ENCODE measurements around the gene TLE3. TPM values are rescaled to one million over a fixed set of nuclear protein-coding genes. Genes with fewer than 3 reads are reported as not detected.

Gene TLE3
- polyA plus RNA-seq, 2 of the 4 experiments (the other 2 are of a cell fraction), result 4.6 to 5.3 TPM

DNA sequence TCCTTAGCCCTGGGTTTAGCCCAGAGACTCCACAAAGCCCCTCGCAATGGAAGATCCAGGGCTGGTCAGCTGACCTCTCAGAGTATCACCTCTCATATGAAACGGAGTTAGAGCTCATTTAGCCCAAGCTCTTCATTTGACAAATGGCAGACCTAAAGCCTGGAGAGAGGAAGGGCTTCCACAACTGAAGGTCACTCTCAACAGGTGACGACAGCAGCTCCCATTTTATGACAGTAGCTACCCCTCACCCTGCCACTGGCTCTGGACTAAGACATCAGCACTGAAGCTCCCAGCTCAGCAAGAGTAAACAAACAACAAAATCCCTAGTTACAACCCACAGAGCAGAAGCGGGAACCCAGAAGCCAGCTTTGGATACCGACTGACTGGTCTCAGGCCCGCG, 33.7 kb downstream of the TLE3 start (continued):
- TF ChIP-seq, protein P1, sequence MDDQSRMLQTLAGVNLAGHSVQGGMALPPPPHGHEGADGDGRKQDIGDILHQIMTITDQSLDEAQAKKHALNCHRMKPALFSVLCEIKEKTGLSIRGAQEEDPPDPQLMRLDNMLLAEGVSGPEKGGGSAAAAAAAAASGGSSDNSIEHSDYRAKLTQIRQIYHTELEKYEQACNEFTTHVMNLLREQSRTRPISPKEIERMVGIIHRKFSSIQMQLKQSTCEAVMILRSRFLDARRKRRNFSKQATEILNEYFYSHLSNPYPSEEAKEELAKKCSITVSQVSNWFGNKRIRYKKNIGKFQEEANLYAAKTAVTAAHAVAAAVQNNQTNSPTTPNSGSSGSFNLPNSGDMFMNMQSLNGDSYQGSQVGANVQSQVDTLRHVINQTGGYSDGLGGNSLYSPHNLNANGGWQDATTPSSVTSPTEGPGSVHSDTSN (IDR thresholded peaks at IDR 0.05), result no peak
- TF ChIP-seq MYC (IDR thresholded peaks at IDR 0.05; ENCODE audit: borderline replicate concordance, low read length) (no peak), POLR2AphosphoS2 (conservative IDR thresholded peaks at IDR 0.05; ENCODE audit: low read length) (no peak)

DNA sequence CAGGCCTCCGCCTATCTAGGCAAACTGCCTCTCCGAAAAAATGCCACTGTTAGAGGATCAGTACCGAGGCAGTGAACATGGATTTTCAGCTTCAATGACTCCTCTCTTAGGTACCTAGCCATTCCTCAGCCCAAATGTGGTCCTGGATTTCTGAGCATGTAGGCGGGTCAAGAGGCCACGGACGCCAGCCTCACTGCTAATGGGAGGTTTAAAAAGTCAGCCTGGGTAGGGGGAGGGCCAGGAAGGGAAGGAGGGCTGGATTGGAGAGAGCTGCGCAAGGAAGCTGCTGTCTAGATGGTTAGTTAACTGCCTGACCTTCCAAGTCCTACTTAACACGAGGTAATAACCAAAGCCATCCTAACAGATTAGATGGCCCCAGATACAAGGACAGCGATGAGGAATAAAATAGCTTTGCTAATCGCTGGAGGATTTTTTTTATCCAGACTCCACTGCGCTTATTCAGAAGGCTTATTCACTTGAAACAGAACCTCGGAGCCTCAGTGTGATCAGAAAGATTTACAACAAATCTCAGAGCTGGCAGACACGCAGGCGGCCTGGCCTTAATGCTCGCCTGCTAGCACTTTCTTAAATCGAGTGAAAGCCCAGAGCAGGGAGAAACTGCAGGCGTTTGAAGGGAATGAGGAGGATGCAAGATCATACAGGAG, 34.3 kb downstream of the TLE3 start:
- TF ChIP-seq KDM5A (IDR thresholded peaks at IDR 0.05) (no peak), GATA3 (IDR thresholded peaks at IDR 0.05; ENCODE audit: borderline replicate concordance) (no peak), EP300 (IDR thresholded peaks at IDR 0.05) (no peak), BHLHE40 (IDR thresholded peaks at IDR 0.05; ENCODE audit: low read depth, low read length) (no peak), HOXB5 (CRISPR knock-in tag; IDR thresholded peaks at IDR 0.05) (no peak), ESRRA (IDR thresholded peaks at IDR 0.05; ENCODE audit: borderline replicate concordance, low read length) (no peak), CEBPB (IDR thresholded peaks at IDR 0.05) (no peak), ZFP36 (IDR thresholded peaks at IDR 0.05; ENCODE audit: borderline replicate concordance, partially characterized antibody) (no peak), FOSB (CRISPR knock-in tag; IDR thresholded peaks at IDR 0.05) (no peak), HEYL (CRISPR knock-in tag; IDR thresholded peaks at IDR 0.05) (no peak)
- TF ChIP-seq, protein P2, sequence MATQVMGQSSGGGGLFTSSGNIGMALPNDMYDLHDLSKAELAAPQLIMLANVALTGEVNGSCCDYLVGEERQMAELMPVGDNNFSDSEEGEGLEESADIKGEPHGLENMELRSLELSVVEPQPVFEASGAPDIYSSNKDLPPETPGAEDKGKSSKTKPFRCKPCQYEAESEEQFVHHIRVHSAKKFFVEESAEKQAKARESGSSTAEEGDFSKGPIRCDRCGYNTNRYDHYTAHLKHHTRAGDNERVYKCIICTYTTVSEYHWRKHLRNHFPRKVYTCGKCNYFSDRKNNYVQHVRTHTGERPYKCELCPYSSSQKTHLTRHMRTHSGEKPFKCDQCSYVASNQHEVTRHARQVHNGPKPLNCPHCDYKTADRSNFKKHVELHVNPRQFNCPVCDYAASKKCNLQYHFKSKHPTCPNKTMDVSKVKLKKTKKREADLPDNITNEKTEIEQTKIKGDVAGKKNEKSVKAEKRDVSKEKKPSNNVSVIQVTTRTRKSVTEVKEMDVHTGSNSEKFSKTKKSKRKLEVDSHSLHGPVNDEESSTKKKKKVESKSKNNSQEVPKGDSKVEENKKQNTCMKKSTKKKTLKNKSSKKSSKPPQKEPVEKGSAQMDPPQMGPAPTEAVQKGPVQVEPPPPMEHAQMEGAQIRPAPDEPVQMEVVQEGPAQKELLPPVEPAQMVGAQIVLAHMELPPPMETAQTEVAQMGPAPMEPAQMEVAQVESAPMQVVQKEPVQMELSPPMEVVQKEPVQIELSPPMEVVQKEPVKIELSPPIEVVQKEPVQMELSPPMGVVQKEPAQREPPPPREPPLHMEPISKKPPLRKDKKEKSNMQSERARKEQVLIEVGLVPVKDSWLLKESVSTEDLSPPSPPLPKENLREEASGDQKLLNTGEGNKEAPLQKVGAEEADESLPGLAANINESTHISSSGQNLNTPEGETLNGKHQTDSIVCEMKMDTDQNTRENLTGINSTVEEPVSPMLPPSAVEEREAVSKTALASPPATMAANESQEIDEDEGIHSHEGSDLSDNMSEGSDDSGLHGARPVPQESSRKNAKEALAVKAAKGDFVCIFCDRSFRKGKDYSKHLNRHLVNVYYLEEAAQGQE (IDR thresholded peaks at IDR 0.05), result no peak
- TF ChIP-seq, protein P3, sequence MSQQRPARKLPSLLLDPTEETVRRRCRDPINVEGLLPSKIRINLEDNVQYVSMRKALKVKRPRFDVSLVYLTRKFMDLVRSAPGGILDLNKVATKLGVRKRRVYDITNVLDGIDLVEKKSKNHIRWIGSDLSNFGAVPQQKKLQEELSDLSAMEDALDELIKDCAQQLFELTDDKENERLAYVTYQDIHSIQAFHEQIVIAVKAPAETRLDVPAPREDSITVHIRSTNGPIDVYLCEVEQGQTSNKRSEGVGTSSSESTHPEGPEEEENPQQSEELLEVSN (IDR thresholded peaks at IDR 0.05; ENCODE audit: borderline replicate concordance, low read depth), result no peak
- TF ChIP-seq, protein P4, sequence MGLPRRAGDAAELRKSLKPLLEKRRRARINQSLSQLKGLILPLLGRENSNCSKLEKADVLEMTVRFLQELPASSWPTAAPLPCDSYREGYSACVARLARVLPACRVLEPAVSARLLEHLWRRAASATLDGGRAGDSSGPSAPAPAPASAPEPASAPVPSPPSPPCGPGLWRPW (IDR thresholded peaks at IDR 0.05), result no peak
- TF ChIP-seq, protein P5, sequence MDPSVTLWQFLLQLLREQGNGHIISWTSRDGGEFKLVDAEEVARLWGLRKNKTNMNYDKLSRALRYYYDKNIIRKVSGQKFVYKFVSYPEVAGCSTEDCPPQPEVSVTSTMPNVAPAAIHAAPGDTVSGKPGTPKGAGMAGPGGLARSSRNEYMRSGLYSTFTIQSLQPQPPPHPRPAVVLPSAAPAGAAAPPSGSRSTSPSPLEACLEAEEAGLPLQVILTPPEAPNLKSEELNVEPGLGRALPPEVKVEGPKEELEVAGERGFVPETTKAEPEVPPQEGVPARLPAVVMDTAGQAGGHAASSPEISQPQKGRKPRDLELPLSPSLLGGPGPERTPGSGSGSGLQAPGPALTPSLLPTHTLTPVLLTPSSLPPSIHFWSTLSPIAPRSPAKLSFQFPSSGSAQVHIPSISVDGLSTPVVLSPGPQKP (IDR thresholded peaks at IDR 0.05; ENCODE audit: low read depth, low read length), result no peak
- Histone ChIP-seq H3K4me1 (peaks cover 8% of the 10 kb centered on the region; the same call in 1 of the 3 replicates), H3K9me3 (no peaks in the 10 kb centered on the region), H3K27ac (no peak overlapping the region), H3K4me2 (no peak overlapping the region), H3K4me3 (no peak overlapping the region)
- no peak for DNase-seq (ENCODE audit: low read depth in 1 of 2, low spot score in 1 of 2)
- no peak for ATAC-seq
- FAIRE-seq, result no peak
- CTCF ChIA-PET, result interaction anchor here (1.4 to 1.5 kb wide), 3 partner anchors 10 to 425 kb away, joined by 3 to 5 read pairs (median 5); no protein-coding TSS in a partner anchor
- 84% methylated on average over 17 of the region's 17 CpGs for WGBS (ENCODE audit: missing lambda C conversion rate)
- POLR2A ChIA-PET, result no interaction called here

All from A549 (cell line).